Activated CD8-positive, alpha-beta memory T cell treated with anti-CD3 and anti-CD28 coated beads for 4 hours (primary cell): Measurements from ENCODE around the gene ZNF580.

ENCODE experiments used
- DNase-seq, 2 donors: peaks; one replicate each; pipeline ENCODE4 v3.0.0-alpha.2; 2020; ENCODE audit warnings: low read depth in 2 of 2

The ZNF580 gene

GRCh38 chr19:55640577-55641425 lies at the start of gene ZNF580:
ZNF580 (plus strand) TSS chr19:55641002; CDS start chr19:55642509, 1,507 bp downstream.
- DNase-seq, result no peak

GRCh38 chr19:55591555-55591954 lies 49.2 kb upstream of the ZNF580 start:
- no peak for DNase-seq

- DNase-seq, result no peak
Measured at GRCh38 chr19:55592391-55593090, 48.3 kb upstream of the ZNF580 start.

- no peak for DNase-seq
Measured at GRCh38 chr19:55593096-55593772, 47.6 kb upstream of the ZNF580 start.

GRCh38 chr19:55594996-55595545 lies 45.7 kb upstream of the ZNF580 start:
- no peak for DNase-seq

GRCh38 chr19:55596304-55596703 lies 44.5 kb upstream of the ZNF580 start:
- DNase-seq, result no peak

- DNase-seq, result no peak
Measured at GRCh38 chr19:55597501-55597921, 43.3 kb upstream of the ZNF580 start.

- DNase-seq, result no peak
Measured at GRCh38 chr19:55598034-55598433, 42.8 kb upstream of the ZNF580 start.

GRCh38 chr19:55598719-55599467 lies 41.9 kb upstream of the ZNF580 start:
- DNase-seq, result peak; percentile 80 to 87

GRCh38 chr19:55599468-55599841 lies 41.3 kb upstream of the ZNF580 start, which contains the start of gene FIZ1:
FIZ1 (minus strand) TSS chr19:55599517; CDS start chr19:55597865, 1,652 bp downstream.
- peak; percentile 92 to 93 for DNase-seq

GRCh38 chr19:55599842-55600661 lies 40.8 kb upstream of the ZNF580 start, which contains the start of gene ZNF524:
ZNF524 (plus strand) TSS chr19:55600288; CDS start chr19:55602113, 1,825 bp downstream.
- DNase-seq, result peak; percentile 65 to 66

- no peak for DNase-seq
Measured at GRCh38 chr19:55600662-55601028, 40.2 kb upstream of the ZNF580 start.

GRCh38 chr19:55601084-55601483 lies 39.7 kb upstream of the ZNF580 start:
- DNase-seq, result no peak

- no peak for DNase-seq
Measured at GRCh38 chr19:55602104-55603001, 38.4 kb upstream of the ZNF580 start.

- DNase-seq, result no peak
Measured at GRCh38 chr19:55603115-55603514, 37.7 kb upstream of the ZNF580 start.

- no peak for DNase-seq
Measured at GRCh38 chr19:55603581-55604292, 37.1 kb upstream of the ZNF580 start.

GRCh38 chr19:55605207-55605636 lies 35.6 kb upstream of the ZNF580 start:
- peak; percentile 97 to 98 for DNase-seq

- peak; percentile 44 to 52 for DNase-seq
Measured at GRCh38 chr19:55605637-55606470, 34.9 kb upstream of the ZNF580 start, which contains the start of gene ZNF865. ZNF865 (plus strand) TSS chr19:55605647; CDS start chr19:55613619, 7,972 bp downstream.
